Renal cortex interstitium (tissue), 11 donors: ENCODE results near the gene PSMB4. TPM values are rescaled to one million over a fixed set of nuclear protein-coding genes. Genes with fewer than 3 reads are reported as not detected.
"Not testable (repeated sequence)": the region's sequence is repeated elsewhere in the genome, so short reads cannot be mapped to it uniquely, and the experiment has no call there.

ENCODE experiments used
- DNase-seq, 11 donors: peaks; one replicate each; pipeline ENCODE4 v3.0.0-alpha.2; 2013; ENCODE audit warnings: low read depth in 9 of 11, low spot score in 4 of 11; ENCODE audit errors: extremely low read depth in 1 of 11
- polyA plus RNA-seq, 3 donors: library from polyadenylated mRNA; unstranded; fragments of 120-200 nt; gene quantifications; one replicate each; pipeline ENCODE4 v1.2.1, GENCODE V29; 2013; ENCODE audit not compliant: insufficient read length in 3 of 3

Gene PSMB4
- polyA plus RNA-seq, 3 donors: 248 to 269 (median 260) TPM

DNA sequence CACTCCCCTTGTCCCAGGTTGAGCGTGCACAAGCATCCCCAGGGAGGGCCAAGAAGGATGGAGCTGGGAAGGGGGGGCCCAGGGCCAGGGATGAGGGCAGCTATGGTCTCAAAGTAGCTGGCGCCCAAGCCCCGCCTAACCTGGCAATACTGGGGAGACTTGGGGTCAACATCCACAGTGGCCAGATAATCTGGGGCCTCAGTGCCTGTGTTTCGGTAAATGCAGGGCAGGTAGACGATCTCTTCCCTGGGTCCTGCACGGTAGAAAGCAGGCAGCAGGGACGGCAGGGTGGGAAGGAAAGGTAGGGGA is 30.1 kb upstream of the PSMB4 start:
- DNase-seq: no peak

GRCh38 chr1:151369621-151370048 is 29.7 kb upstream of the PSMB4 start:
- DNase-seq: no peak

GRCh38 chr1:151370211-151370911 is 29.0 kb upstream of the PSMB4 start:
- DNase-seq: no peak

GRCh38 chr1:151371370-151372057 is 27.9 kb upstream of the PSMB4 start:
- DNase-seq: peak in 8 of 11 donors; percentile 15 to 52 (median 46)

DNA sequence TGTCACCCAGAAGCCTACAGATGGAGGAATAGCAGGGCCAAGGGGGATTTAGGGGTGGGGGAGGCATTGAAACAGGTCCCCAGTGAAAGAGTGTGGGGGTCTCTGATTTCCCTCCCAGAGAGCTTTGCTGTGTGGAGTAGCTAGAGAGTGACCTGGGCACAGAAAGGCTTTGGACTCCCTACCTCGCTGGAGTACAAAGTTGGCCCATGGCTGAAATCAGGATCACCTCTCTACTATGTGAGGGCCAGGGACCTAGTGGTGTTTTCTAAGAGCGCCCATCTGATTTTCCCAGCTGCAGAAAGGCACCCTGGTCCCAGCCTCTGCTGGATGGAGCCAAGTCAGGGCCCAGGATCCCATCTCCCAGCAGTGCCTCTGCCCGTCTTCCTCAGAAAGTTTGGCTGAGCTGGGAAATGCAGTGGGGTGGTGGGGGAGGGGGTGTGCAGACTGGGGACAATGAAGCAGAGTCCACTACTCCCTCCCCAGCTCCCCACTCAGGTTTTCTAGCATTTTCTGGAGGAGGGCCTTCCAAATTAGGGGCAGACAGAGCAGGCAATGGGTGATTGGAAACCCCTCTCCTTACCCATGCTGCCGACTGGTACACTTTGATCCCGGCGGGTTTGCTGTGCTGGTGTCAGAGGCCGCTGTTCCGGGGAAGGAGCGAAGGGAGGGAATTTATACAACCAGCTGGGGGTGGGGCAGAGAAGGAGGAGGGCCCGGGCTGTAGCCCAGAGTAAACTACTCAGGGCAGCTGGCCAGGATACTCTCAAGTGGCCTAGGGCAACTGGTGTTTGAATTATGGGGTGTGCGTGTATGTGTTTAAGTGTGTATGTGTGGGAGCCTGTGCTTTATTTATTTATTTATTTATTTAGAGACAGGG is 27.1 kb upstream of the PSMB4 start, which contains the start of gene SELENBP1:
Gene SELENBP1, minus strand, starts transcription at position 648 of the 877 bp plus-strand sequence. Its CDS starts 64 bp downstream, at position 584.
- DNase-seq: peak; percentile 46 to 82 (median 70)

DNA sequence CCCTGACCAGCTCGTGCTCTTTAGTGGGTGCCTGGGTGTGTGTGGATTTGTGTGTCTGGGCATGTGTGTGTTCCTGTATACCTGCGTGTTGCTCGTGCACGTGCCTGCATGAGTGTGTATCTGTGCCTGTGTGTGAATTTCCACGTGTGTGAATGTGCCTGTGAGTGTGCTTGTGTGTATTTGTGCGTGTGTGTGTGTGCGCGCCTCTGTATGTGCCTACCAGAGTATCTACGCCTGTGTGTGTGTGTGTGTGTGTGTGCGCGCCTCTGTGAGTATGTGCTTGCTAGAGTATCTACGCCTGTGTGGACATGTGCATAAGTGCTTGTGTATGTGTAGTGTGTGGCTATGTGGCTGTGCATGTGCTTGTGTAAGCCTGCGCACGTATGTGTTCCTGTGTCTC is 26.2 kb upstream of the PSMB4 start:
- no peak for DNase-seq

- no peak for DNase-seq
These were observed 22.1 kb upstream of the PSMB4 start for GRCh38 chr1:151377150-151377884.

DNA sequence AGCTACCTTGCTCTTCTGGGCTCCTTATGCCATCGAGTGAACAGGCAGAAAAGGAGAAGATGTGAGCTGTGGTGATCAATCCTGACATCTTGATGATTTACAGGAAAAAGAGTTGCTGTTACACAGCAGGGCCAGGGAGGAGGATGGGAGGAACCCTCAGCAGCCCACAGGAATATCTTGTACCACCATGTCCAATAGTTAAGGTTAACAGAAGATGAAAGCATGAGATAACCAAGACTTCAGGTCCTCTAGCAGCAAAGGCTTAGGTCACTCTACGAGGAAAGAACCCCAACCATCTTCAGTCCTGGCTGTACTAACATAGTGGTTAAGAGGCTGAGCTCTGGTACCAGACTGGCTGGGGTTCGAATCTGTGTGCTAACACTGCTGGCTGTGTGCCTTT is 14.8 kb upstream of the PSMB4 start:
- DNase-seq: no peak

GRCh38 chr1:151386002-151386401 is 13.4 kb upstream of the PSMB4 start:
- no peak for DNase-seq

GRCh38 chr1:151390221-151391078 is 8.9 kb upstream of the PSMB4 start:
- not testable (repeated sequence) for DNase-seq

- DNase-seq: no peak
These were observed 8.3 kb upstream of the PSMB4 start for GRCh38 chr1:151391079-151391563.

DNA sequence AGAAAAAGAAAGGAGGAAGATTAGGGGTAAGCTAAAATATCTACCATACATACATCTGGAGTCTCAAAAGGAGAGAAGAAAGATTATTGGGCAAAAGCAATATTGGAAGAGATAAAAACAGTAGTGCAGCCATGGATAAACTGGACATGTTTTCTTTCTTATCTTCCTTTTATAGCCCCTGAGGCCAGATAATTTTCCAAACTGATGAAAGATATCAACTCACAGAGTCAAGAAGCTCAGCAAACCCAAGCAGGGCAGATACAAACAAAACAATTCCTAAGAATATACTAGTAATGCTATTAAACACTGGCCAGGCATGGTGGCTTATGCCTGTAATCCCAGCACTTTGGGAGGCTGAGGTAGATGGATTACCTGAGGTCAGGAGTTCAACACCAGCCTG is 5.8 kb upstream of the PSMB4 start:
- no peak for DNase-seq

DNA sequence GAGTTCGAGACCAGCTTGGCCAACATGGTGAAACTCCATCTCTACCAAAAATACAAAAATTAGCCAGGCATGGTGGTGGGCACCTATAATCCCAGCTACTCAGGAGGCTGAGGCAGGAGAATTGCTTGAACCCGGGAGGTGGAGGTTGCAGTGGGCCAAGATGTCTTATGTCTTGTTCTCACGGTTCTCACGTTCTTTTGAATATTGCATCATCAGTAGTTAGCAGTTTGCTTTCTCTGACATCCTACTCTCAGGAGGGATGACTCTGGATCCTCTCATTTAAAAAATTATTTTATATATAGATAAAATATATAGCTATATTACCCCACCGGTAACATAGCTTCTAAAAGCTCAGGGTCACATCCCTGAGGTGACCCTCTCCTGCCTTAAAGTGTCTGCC is 3.1 kb upstream of the PSMB4 start:
- DNase-seq: not testable (repeated sequence)

GRCh38 chr1:151401125-151401788 is 1.9 kb downstream of the PSMB4 start:
- no peak for DNase-seq

- no peak for DNase-seq
These were observed 2.5 kb downstream of the PSMB4 start for GRCh38 chr1:151401860-151402259.

DNA sequence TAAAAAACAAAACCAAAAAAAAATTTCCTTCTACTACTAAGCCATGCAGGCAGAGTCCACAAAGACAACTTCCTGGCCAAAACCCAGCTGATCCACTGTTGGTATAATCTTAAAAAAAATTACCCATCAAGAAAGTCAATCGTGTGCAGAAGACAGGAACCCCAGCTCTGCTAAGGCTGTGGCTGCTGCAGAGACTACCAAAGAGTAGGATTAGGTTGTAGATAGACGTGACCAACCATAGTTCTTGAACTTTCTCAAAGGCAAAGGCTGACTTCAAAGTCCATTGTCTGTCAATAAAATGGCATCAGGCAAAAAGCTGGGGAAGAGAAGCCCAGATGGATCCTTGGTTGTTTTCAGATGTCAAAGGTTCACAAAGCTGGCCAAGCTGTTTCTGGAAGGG is 3.4 kb downstream of the PSMB4 start:
- DNase-seq: no peak

GRCh38 chr1:151403612-151404011 is 4.2 kb downstream of the PSMB4 start:
- no peak for DNase-seq
